ENCODE results near the gene E2F7.

DNA sequence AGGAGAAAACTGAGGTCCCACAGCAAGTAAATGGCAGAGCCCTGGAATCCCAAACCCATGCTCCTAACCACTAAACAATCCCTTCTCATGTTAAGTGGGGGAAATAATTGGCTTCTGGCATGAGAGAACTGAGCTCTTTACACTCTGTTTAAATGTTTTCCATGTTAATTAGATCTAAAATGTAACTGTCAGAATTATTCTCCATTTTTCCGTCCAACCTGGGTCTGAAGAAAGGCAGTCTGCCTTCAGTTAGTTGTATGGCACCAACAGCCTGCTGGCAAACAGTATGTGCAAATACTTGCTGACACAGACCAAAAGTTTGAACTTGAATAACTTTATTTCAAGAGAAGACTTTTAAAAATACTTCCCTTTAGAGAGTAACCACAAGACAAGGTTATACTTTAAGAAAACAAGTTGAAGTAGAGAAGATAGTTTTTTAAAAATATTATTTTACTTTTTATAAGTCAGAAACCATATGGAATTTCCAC is 59.7 kb downstream of the E2F7 start:
- TF ChIP-seq, protein P1, sequence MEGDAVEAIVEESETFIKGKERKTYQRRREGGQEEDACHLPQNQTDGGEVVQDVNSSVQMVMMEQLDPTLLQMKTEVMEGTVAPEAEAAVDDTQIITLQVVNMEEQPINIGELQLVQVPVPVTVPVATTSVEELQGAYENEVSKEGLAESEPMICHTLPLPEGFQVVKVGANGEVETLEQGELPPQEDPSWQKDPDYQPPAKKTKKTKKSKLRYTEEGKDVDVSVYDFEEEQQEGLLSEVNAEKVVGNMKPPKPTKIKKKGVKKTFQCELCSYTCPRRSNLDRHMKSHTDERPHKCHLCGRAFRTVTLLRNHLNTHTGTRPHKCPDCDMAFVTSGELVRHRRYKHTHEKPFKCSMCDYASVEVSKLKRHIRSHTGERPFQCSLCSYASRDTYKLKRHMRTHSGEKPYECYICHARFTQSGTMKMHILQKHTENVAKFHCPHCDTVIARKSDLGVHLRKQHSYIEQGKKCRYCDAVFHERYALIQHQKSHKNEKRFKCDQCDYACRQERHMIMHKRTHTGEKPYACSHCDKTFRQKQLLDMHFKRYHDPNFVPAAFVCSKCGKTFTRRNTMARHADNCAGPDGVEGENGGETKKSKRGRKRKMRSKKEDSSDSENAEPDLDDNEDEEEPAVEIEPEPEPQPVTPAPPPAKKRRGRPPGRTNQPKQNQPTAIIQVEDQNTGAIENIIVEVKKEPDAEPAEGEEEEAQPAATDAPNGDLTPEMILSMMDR (IDR thresholded peaks at IDR 0.05) = no peak
- TF ChIP-seq SIN3A (IDR thresholded peaks at IDR 0.05; ENCODE audit: borderline replicate concordance, insufficient read depth, low read depth, low read length) = no peak

Measured in Panc1 (cell line).